IMR-90 (cell line): ENCODE results near the gene SEC14L1.

Experiments
- BHLHE40 ChIP-seq: fragments of 150-350 bp; IDR thresholded peaks from 2 replicates; pipeline ENCODE4 v1.6.1; 2016; ENCODE audit warnings: mild to moderate bottlenecking, low read depth, low read length
- ELK1 ChIP-seq: fragments of 150-350 bp; IDR thresholded peaks from 2 replicates; pipeline ENCODE4 v1.6.1; 2016; ENCODE audit warnings: low read depth, mild to moderate bottlenecking, low read length, moderate library complexity, borderline replicate concordance
- POLR2A ChIP-seq: IDR thresholded peaks from 2 replicates; pipeline ENCODE4 v1.6.1; 2012; ENCODE audit warnings: mild to moderate bottlenecking, low read depth, low read length
- TF ChIP-seq, protein P1 (sequence below): conservative IDR thresholded peaks from 2 replicates; pipeline ENCODE4 v1.5.1; 2012; ENCODE audit warnings: mild to moderate bottlenecking, low read depth, low read length, improper control_type of control experiment

DNA sequence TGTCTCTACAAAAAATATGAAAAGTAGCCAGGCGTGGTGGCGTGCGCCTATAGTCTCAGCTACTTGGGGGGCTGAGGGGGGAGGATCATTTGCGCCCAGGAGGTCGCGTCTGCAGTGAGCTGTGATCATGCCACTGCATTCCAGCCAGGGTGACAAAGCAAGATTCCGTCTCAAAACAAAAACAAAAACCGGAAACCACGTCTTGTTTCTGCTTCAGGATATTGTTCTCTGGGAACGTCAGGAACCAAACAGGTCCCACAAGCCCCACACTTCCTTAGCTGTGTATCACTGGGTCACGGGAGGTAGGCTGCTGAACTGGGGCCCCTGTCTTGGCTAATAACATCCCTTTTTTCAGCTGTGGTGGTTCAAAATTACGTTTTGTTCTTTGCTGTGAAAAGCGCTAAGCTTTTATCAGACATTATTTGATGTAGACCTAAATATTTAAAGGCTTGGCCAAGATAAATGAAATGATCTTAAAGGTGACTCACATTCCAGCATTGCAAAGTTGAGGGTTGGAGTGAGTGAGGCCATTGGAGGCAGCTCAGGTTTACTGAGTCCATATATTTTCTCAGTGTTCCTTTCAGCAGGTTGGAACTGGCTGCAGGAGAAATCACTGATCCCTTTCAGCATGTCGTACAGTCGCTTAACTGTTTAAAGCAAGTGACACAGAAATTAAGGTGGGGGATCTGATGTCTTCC lies 16.4 kb upstream of the SEC14L1 start:
- TF ChIP-seq BHLHE40 (peak; percentile 37; the same call in 1 of the 2 replicates), POLR2A (no peak), ELK1 (no peak)
- TF ChIP-seq, protein P1, sequence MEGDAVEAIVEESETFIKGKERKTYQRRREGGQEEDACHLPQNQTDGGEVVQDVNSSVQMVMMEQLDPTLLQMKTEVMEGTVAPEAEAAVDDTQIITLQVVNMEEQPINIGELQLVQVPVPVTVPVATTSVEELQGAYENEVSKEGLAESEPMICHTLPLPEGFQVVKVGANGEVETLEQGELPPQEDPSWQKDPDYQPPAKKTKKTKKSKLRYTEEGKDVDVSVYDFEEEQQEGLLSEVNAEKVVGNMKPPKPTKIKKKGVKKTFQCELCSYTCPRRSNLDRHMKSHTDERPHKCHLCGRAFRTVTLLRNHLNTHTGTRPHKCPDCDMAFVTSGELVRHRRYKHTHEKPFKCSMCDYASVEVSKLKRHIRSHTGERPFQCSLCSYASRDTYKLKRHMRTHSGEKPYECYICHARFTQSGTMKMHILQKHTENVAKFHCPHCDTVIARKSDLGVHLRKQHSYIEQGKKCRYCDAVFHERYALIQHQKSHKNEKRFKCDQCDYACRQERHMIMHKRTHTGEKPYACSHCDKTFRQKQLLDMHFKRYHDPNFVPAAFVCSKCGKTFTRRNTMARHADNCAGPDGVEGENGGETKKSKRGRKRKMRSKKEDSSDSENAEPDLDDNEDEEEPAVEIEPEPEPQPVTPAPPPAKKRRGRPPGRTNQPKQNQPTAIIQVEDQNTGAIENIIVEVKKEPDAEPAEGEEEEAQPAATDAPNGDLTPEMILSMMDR, result no peak
